Hepatocyte (in vitro differentiated cells): ENCODE measurements around the gene PYCR2. TPM values are rescaled to one million over a fixed set of nuclear protein-coding genes. Genes with fewer than 3 reads are reported as not detected.

Experiments used
- DNase-seq: peaks from one replicate; pipeline ENCODE4 v3.0.0-alpha.2; 2016; ENCODE audit warnings: low spot score
- H2AFZ ChIP-seq: fragments of 200-600 bp; sonication (generic); 2 replicates; pipeline ENCODE4 v1.6.0; 2016; ENCODE audit warnings: antibody characterized with exemption, mild to moderate bottlenecking
- H3K27ac ChIP-seq: fragments of 200-600 bp; sonication (generic); 2 replicates; pipeline ENCODE4 v1.5.1; 2016; ENCODE audit warnings: mild to moderate bottlenecking
- H3K27me3 ChIP-seq: fragments of 200-600 bp; sonication (generic); 2 replicates; pipeline ENCODE4 v1.6.1; 2016
- H3K36me3 ChIP-seq: fragments of 200-600 bp; sonication (generic); replicated peaks from 2 replicates; pipeline ENCODE4 v1.5.1; 2016; ENCODE audit warnings: low read depth; ENCODE audit not compliant: insufficient read depth
- H3K4me1 ChIP-seq: fragments of 200-600 bp; sonication (generic); 2 replicates; pipeline ENCODE4 v1.5.1; 2016; ENCODE audit warnings: mild to moderate bottlenecking, moderate library complexity; ENCODE audit not compliant: insufficient read depth
- H3K4me2 ChIP-seq: fragments of 200-600 bp; sonication (generic); 2 replicates; pipeline ENCODE4 v1.6.0; 2016
- H3K4me3 ChIP-seq: fragments of 200-600 bp; sonication (generic); 2 replicates; pipeline ENCODE4 v1.5.1; 2016; ENCODE audit warnings: mild to moderate bottlenecking
- H3K79me2 ChIP-seq: fragments of 200-600 bp; sonication (generic); 2 replicates; pipeline ENCODE4 v1.6.0; 2017; ENCODE audit warnings: mild to moderate bottlenecking
- H3K9me2 ChIP-seq: fragments of 200-600 bp; sonication (generic); replicated peaks from 2 replicates; pipeline ENCODE4 v1.6.0; 2017; ENCODE audit warnings: mild to moderate bottlenecking; ENCODE audit not compliant: insufficient read depth
- H3K9me3 ChIP-seq: fragments of 200-600 bp; sonication (generic); 2 replicates; pipeline ENCODE4 v1.5.1; 2016; ENCODE audit warnings: low read depth, mild to moderate bottlenecking
- H4K20me1 ChIP-seq: fragments of 200-600 bp; sonication (generic); 2 replicates; pipeline ENCODE4 v1.6.0; 2016; ENCODE audit warnings: mild to moderate bottlenecking; ENCODE audit not compliant: insufficient read depth, poor library complexity, severe bottlenecking
- EZH2 ChIP-seq: fragments of 200-600 bp; sonication (generic); IDR thresholded peaks from 2 replicates; pipeline ENCODE4 v1.6.1; 2016; ENCODE audit warnings: antibody characterized with exemption, mild to moderate bottlenecking, borderline replicate concordance
- EZH2phosphoT487 ChIP-seq: fragments of 200-600 bp; sonication (generic); IDR thresholded peaks from one replicate; pipeline ENCODE4 v1.6.1; 2018; ENCODE audit warnings: antibody characterized with exemption, mild to moderate bottlenecking, low read depth, moderate library complexity; ENCODE audit not compliant: unreplicated experiment, severe bottlenecking
- WGBS: methylation state at CpG from one replicate; pipeline ENCODE4 v1.1.6; 2016; ENCODE audit warnings: low lambda C conversion rate; ENCODE audit errors: missing lambda C conversion rate; 5-methylcytosine and 5-hydroxymethylcytosine counted together
- polyA plus RNA-seq: library from polyadenylated mRNA; unstranded; fragments of >200 nt; fragmentation: Nextera tagmentation; extraction: Ambion mirVana; gene quantifications from 2 replicates; pipeline ENCODE4 v1.2.1, GENCODE V29; 2016
- total RNA-seq: library from RNA; depleted of rRNA; stranded (reverse); fragments of >200 nt; gene quantifications from 2 replicates; pipeline ENCODE4 v1.2.3, GENCODE V29; 2014
- TF ChIP-seq, protein P1 (sequence below): fragments of 200-600 bp; sonication (generic); IDR thresholded peaks from 2 replicates; pipeline ENCODE4 v1.5.1; 2016; ENCODE audit warnings: antibody characterized with exemption, mild to moderate bottlenecking; ENCODE audit not compliant: poor library complexity

PYCR2 gene
- total and polyA plus RNA-seq, 2 experiments from 2014 or later, result 33.5 to 49.2 TPM

- Histone ChIP-seq H3K4me3 (no peak overlapping the region), H4K20me1 (no peaks in the 10 kb centered on the region), H3K27me3 (no peaks in the 10 kb centered on the region), H3K9me2 (no peaks in the 10 kb centered on the region), H3K79me2 (peaks cover 22% of the 10 kb centered on the region), H2AFZ (no peak overlapping the region), H3K36me3 (no peaks in the 10 kb centered on the region), H3K27ac (peak overlapping the region; percentile 51), H3K9me3 (no peaks in the 10 kb centered on the region), H3K4me2 (no peak overlapping the region), H3K4me1 (peaks cover 14% of the 10 kb centered on the region)
- TF ChIP-seq, protein P1, sequence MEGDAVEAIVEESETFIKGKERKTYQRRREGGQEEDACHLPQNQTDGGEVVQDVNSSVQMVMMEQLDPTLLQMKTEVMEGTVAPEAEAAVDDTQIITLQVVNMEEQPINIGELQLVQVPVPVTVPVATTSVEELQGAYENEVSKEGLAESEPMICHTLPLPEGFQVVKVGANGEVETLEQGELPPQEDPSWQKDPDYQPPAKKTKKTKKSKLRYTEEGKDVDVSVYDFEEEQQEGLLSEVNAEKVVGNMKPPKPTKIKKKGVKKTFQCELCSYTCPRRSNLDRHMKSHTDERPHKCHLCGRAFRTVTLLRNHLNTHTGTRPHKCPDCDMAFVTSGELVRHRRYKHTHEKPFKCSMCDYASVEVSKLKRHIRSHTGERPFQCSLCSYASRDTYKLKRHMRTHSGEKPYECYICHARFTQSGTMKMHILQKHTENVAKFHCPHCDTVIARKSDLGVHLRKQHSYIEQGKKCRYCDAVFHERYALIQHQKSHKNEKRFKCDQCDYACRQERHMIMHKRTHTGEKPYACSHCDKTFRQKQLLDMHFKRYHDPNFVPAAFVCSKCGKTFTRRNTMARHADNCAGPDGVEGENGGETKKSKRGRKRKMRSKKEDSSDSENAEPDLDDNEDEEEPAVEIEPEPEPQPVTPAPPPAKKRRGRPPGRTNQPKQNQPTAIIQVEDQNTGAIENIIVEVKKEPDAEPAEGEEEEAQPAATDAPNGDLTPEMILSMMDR, result no peak
- TF ChIP-seq EZH2 (no peak), EZH2phosphoT487 (no peak)
- 95% methylated on average over 19 of the region's 19 CpGs for WGBS
- DNase-seq, result peak; percentile 51
Observed at GRCh38 chr1:225886159-225887029, 37.7 kb downstream of the PYCR2 start.

DNA sequence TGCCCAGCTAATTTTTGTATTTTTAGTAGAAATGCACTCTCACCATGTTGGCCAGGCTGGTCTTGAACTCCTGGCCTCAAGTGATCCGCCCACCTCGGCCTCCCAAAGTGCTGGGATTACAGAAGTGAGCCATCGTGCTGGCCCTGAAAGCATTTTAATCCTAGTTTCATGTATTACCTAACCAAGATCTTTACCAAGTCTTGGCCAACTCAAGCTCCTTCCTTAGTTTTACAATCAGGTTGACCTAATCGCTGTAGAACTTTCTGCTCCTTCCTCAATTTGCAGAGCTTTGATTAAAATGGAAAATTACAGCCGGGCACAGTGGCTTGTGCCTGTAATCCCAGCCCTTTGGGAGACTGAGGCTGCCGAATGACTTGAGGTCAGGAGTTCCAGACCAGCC is 38.7 kb downstream of the PYCR2 start:
- Histone ChIP-seq H3K4me3 (no peak overlapping the region), H2AFZ (no peak overlapping the region), H3K27ac (no peak overlapping the region), H3K36me3 (no peaks in the 10 kb centered on the region), H3K79me2 (peaks cover 31% of the 10 kb centered on the region), H3K9me2 (no peaks in the 10 kb centered on the region), H3K4me1 (peaks cover 22% of the 10 kb centered on the region), H3K27me3 (no peaks in the 10 kb centered on the region), H3K4me2 (no peak overlapping the region), H4K20me1 (no peaks in the 10 kb centered on the region), H3K9me3 (no peaks in the 10 kb centered on the region)
- DNase-seq, result no peak
- TF ChIP-seq EZH2phosphoT487, result no peak
- no peak for TF ChIP-seq EZH2
- TF ChIP-seq, protein P1, result no peak
- WGBS, result 91% methylated on average over 6 of the region's 6 CpGs

DNA sequence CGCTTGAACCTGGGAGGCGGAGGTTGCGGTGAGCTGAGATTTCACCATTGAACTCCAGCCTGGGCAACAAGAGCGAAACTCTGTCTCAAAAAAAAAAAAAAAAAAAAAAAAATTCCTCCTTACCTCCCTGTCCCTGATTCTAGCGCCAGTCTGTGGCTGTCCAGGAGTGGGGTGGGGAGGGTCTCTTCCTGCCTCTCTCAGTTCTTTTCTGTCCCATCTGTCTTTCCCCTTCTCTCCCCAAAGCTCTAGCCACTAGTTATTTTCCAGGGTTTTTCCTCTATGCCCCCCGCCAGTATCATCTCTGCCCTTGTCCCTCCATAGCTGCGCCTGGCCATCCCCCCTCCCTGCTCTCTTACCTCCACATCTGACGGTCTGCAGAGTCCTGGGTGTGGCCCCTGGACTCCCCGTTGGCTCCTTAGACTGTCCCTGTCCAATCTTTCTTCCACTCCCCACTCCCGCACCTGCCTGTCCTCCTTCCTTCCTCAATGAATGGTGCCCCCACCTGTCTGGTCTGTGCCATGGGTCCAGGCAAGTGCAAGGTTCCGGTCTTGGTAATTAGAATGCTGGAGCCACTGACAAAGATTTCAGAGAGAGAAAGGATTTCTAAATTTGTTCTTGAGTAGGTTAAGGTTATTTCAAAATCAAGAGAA is 40.3 kb downstream of the PYCR2 start:
- Histone ChIP-seq H2AFZ (no peak overlapping the region), H3K4me1 (peaks cover 36% of the 10 kb centered on the region), H3K9me3 (no peaks in the 10 kb centered on the region), H4K20me1 (no peaks in the 10 kb centered on the region), H3K36me3 (no peaks in the 10 kb centered on the region), H3K4me3 (no peak overlapping the region), H3K27ac (peak overlapping the region; percentile 98), H3K79me2 (peaks cover 43% of the 10 kb centered on the region), H3K4me2 (peak overlapping the region; percentile 99), H3K27me3 (no peaks in the 10 kb centered on the region), H3K9me2 (no peaks in the 10 kb centered on the region)
- DNase-seq, result no peak
- 75% methylated on average over 10 of the region's 11 CpGs for WGBS
- TF ChIP-seq EZH2, result no peak
- TF ChIP-seq, protein P1, result no peak
- TF ChIP-seq EZH2phosphoT487, result no peak
